A549 (cell line): ENCODE data around the gene PCARE. TPM values are rescaled to one million over a fixed set of nuclear protein-coding genes. Genes with fewer than 3 reads are reported as not detected.

Experiments
- ATAC-seq, 2 experiments: fragments of 200-7000 bp in 1 of 2; fragments of >200 bp in 1 of 2; cut with Nextera tagmentation in 1 of 2; cut with Tn5 transposase in 1 of 2; 3 replicates each; pipeline versions ENCODE4 v1.8.0 to v1.9.1; 2018 to 2020; ENCODE audit warnings: mild to moderate bottlenecking in 1 of 2, moderate library complexity in 1 of 2
- CTCF ChIA-PET: fragments of 300-600 bp; sonication (Branson Sonifier 250); formaldehyde crosslinking; extraction: SDS; loops from one replicate; lab custom pipeline; 2021; ENCODE audit warnings: antibody characterized with exemption, inconsistent platforms; lab: Yijun Ruan, JAX
- POLR2A ChIA-PET: fragments of 350-600 bp; formaldehyde crosslinking; extraction: SDS; loops from one replicate; lab custom pipeline; 2021; ENCODE audit warnings: antibody characterized with exemption, inconsistent platforms; lab: Yijun Ruan, JAX
- DNase-seq, 2 experiments: peaks; one replicate each; pipeline versions ENCODE4 v3.0.0 to v3.0.0-alpha.2; 2011 to 2016; ENCODE audit warnings: low read depth in 1 of 2, low spot score in 1 of 2
- FAIRE-seq: peaks from 2 replicates; lab custom pipeline; 2011; peaks lifted over from hg19 to GRCh38; lab: Jason Lieb, UNC
- H3K27ac ChIP-seq, 2 experiments: fragments of >200 bp; sonication (Bioruptor Twin); formaldehyde crosslinking; 3 replicates each; pipeline ENCODE4 v1.5.1; 2016 to 2017
- H3K4me1 ChIP-seq: fragments of >200 bp; sonication (Bioruptor Twin); formaldehyde crosslinking; 3 replicates; pipeline ENCODE4 v1.6.1; 2016
- H3K4me2 ChIP-seq: fragments of >200 bp; sonication (Bioruptor Twin); formaldehyde crosslinking; 3 replicates; pipeline ENCODE4 v1.6.1; 2016
- H3K4me3 ChIP-seq: fragments of >200 bp; sonication (Bioruptor Twin); formaldehyde crosslinking; 3 replicates; pipeline ENCODE4 v1.5.1; 2016
- H3K9me3 ChIP-seq: fragments of >200 bp; sonication (Bioruptor Twin); formaldehyde crosslinking; 3 replicates; pipeline ENCODE4 v1.6.1; 2016
- ATOH8 ChIP-seq: fragments of 250-450 bp; sonication (Bioruptor Pico); IDR thresholded peaks from 2 replicates; pipeline ENCODE4 v1.5.0; 2020; ENCODE audit warnings: low read depth, mild to moderate bottlenecking, moderate library complexity
- BCL3 ChIP-seq: fragments of >200 bp; sonication (Bioruptor Twin); formaldehyde crosslinking; IDR thresholded peaks from 3 replicates; pipeline ENCODE4 v1.6.1; 2016
- CBX2 ChIP-seq: fragments of 200-600 bp; sonication (generic); IDR thresholded peaks from 2 replicates; pipeline ENCODE4 v1.6.1; 2016; ENCODE audit warnings: low read depth, mild to moderate bottlenecking, borderline replicate concordance
- CBX8 ChIP-seq: fragments of 200-600 bp; sonication (generic); IDR thresholded peaks from 2 replicates; pipeline ENCODE4 v1.6.1; 2016
- CEBPB ChIP-seq, 2 experiments: fragments of >200 bp in 1 of 2; sonication (Bioruptor Twin) in 1 of 2; formaldehyde crosslinking in 1 of 2; IDR thresholded peaks; 2 replicates each; pipeline ENCODE4 v1.6.1; 2012 to 2016
- E2F6 ChIP-seq: IDR thresholded peaks from 2 replicates; pipeline ENCODE4 v1.6.1; 2012; ENCODE audit warnings: low read depth, borderline replicate concordance
- FOSB ChIP-seq: fragments of 250-450 bp; sonication (Bioruptor Pico); IDR thresholded peaks from 2 replicates; pipeline ENCODE4 v1.5.0; 2020; ENCODE audit warnings: mild to moderate bottlenecking, moderate library complexity
- FOXS1 ChIP-seq: fragments of 250-450 bp; sonication (Bioruptor Pico); IDR thresholded peaks from 2 replicates; pipeline ENCODE4 v1.5.0; 2020; ENCODE audit warnings: mild to moderate bottlenecking, moderate library complexity
- GATA3 ChIP-seq: IDR thresholded peaks from 2 replicates; pipeline ENCODE4 v1.6.1; 2012; ENCODE audit warnings: borderline replicate concordance
- HDAC2 ChIP-seq: fragments of 200-600 bp; sonication (generic); IDR thresholded peaks from 2 replicates; pipeline ENCODE4 v1.6.1; 2016
- HES2 ChIP-seq: fragments of >200 bp; sonication (Bioruptor Twin); formaldehyde crosslinking; IDR thresholded peaks from 2 replicates; pipeline ENCODE4 v1.6.1; 2016
- HMGXB4 ChIP-seq: fragments of 250-450 bp; sonication (Bioruptor Pico); IDR thresholded peaks from 2 replicates; pipeline ENCODE4 v1.5.0; 2021; ENCODE audit warnings: mild to moderate bottlenecking, moderate library complexity, borderline replicate concordance
- HOXA7 ChIP-seq: fragments of 250-450 bp; sonication (Bioruptor Pico); IDR thresholded peaks from 2 replicates; pipeline ENCODE4 v1.5.0; 2020; ENCODE audit warnings: mild to moderate bottlenecking, moderate library complexity
- JUNB ChIP-seq: fragments of >200 bp; sonication (Bioruptor Twin); formaldehyde crosslinking; IDR thresholded peaks from 2 replicates; pipeline ENCODE4 v1.6.1; 2016
- KDM1A ChIP-seq: fragments of 200-600 bp; sonication (generic); IDR thresholded peaks from 2 replicates; pipeline ENCODE4 v1.6.1; 2016; ENCODE audit warnings: low read depth, mild to moderate bottlenecking
- MAX ChIP-seq: IDR thresholded peaks from 2 replicates; pipeline ENCODE4 v1.6.1; 2012
- MYC ChIP-seq: IDR thresholded peaks from 2 replicates; pipeline ENCODE4 v1.6.1; 2012; ENCODE audit warnings: mild to moderate bottlenecking, inconsistent platforms, low read length, improper control_type of control experiment, borderline replicate concordance
- PHF8 ChIP-seq: fragments of 200-600 bp; sonication (generic); IDR thresholded peaks from 2 replicates; pipeline ENCODE4 v1.6.1; 2016; ENCODE audit warnings: low read depth, mild to moderate bottlenecking, antibody characterized with exemption, moderate library complexity, borderline replicate concordance
- POLR2A ChIP-seq: IDR thresholded peaks from 2 replicates; pipeline ENCODE4 v1.6.1; 2012; ENCODE audit warnings: mild to moderate bottlenecking, low read length
- RAD21 ChIP-seq, 2 experiments: fragments of >200 bp in 1 of 2; sonication (Bioruptor Twin) in 1 of 2; formaldehyde crosslinking in 1 of 2; IDR thresholded peaks in 1 of 2; conservative IDR thresholded peaks in 1 of 2; 2 replicates in 1 of 2; 3 replicates in 1 of 2; pipeline ENCODE4 v1.6.1; 2012 to 2018; ENCODE audit warnings: inconsistent platforms in 1 of 2
- RARB ChIP-seq: fragments of 250-450 bp; sonication (Bioruptor Pico); IDR thresholded peaks from 2 replicates; pipeline ENCODE4 v1.8.0; 2021; ENCODE audit warnings: mild to moderate bottlenecking, moderate library complexity
- RNF2 ChIP-seq: fragments of 200-600 bp; sonication (generic); IDR thresholded peaks from 2 replicates; pipeline ENCODE4 v1.6.1; 2016; ENCODE audit warnings: low read depth, mild to moderate bottlenecking, antibody characterized with exemption, moderate library complexity, borderline replicate concordance
- SMC3 ChIP-seq: fragments of >200 bp; sonication (Bioruptor Twin); formaldehyde crosslinking; IDR thresholded peaks from 3 replicates; pipeline ENCODE4 v1.6.1; 2018; ENCODE audit warnings: inconsistent platforms
- TP53 ChIP-seq: fragments of 250-450 bp; sonication (Bioruptor Pico); IDR thresholded peaks from 2 replicates; pipeline ENCODE4 v1.5.0; 2021; ENCODE audit warnings: mild to moderate bottlenecking, moderate library complexity
- ZC3H11A ChIP-seq: fragments of 450-650 bp; IDR thresholded peaks from 2 replicates; pipeline ENCODE4 v1.6.1; 2014; ENCODE audit warnings: antibody characterized with exemption, mild to moderate bottlenecking
- ZFP36 ChIP-seq: fragments of 450-650 bp; IDR thresholded peaks from 2 replicates; pipeline ENCODE4 v1.6.1; 2014; ENCODE audit warnings: borderline replicate concordance; ENCODE audit not compliant: partially characterized antibody
- ZNF302 ChIP-seq: fragments of 250-450 bp; sonication (Bioruptor Pico); IDR thresholded peaks from 2 replicates; pipeline ENCODE4 v1.9.0; 2021; ENCODE audit warnings: inconsistent platforms, mild to moderate bottlenecking, moderate library complexity
- ZSCAN20 ChIP-seq: fragments of 250-450 bp; sonication (Bioruptor Pico); IDR thresholded peaks from 2 replicates; pipeline ENCODE4 v1.8.0; 2022; ENCODE audit warnings: mild to moderate bottlenecking, moderate library complexity
- WGBS: methylation state at CpG from one replicate; pipeline ENCODE4 v1.1.6; 2017; ENCODE audit errors: missing lambda C conversion rate; 5-methylcytosine and 5-hydroxymethylcytosine counted together
- polyA plus RNA-seq, 4 experiments: library from polyadenylated mRNA; depleted of rRNA in 3 of 4; stranded (reverse); fragments of >200 nt; fragmentation: RNase III in 1 of 4; extraction: RNeasy Plus Mini Kit Qiagen cat#74134 plus additional on column Dnase treatment in 1 of 4; gene quantifications; 2 replicates in 3 of 4; 3 replicates in 1 of 4; pipeline ENCODE4 v1.2.3, GENCODE V29; 2011 to 2017

PCARE gene
- polyA plus RNA-seq, 2 of the 4 experiments (the other 2 are of a cell fraction), result not detected

- POLR2A ChIA-PET, result no interaction called here
- ATAC-seq (peak in 1 of 2 experiments; percentile 56; a peak in 3 of 6 replicates), DNase-seq (peak in 1 of 2 experiments; percentile 34), FAIRE-seq (no peak)
- H3K9me3 ChIP-seq, result no peaks in the 10 kb centered on the region
- peak overlapping the region; percentile 34 to 78; a peak in 5 of 6 replicates for H3K27ac ChIP-seq
- 90% methylated on average over 6 of the region's 6 CpGs for WGBS
- H3K4me2 ChIP-seq, result peak overlapping the region; percentile 60
- CTCF ChIA-PET, result interaction anchor here (0.5 to 1.5 kb wide), 3 partner anchors 19 to 383 kb away, joined by 3 to 4 read pairs (median 3); no protein-coding TSS in a partner anchor
- no peak for TF ChIP-seq MYC
- no peak for TF ChIP-seq HMGXB4 (CRISPR knock-in tag)
- TF ChIP-seq ZFP36, result no peak
- no peak for TF ChIP-seq FOSB (CRISPR knock-in tag)
- TF ChIP-seq SMC3, result no peak
- no peak for TF ChIP-seq ZC3H11A
- TF ChIP-seq JUNB, result no peak
- TF ChIP-seq GATA3, result no peak
- TF ChIP-seq KDM1A, result no peak
- TF ChIP-seq BCL3, result no peak
- no peak for TF ChIP-seq ATOH8 (CRISPR knock-in tag)
- TF ChIP-seq CEBPB (IDR thresholded peaks at IDR 0.05), result no peak
- TF ChIP-seq POLR2A, result no peak
- no peak for TF ChIP-seq TP53 (CRISPR knock-in tag)
- no peak for TF ChIP-seq MAX
- TF ChIP-seq FOXS1 (CRISPR knock-in tag), result no peak
- TF ChIP-seq RARB (CRISPR knock-in tag), result no peak
- no peak overlapping the region for H3K4me3 ChIP-seq
- H3K4me1 ChIP-seq, result peaks cover 18% of the 10 kb centered on the region
Measured at GRCh38 chr2:29033656-29034055, 40.7 kb downstream of the PCARE start.

- TF ChIP-seq GATA3, result peak; percentile 27; the same call in 1 of the 2 replicates
- no peak for TF ChIP-seq RNF2
- ATAC-seq (peak; percentile 70 to 92), DNase-seq (peak; percentile 66 to 84), FAIRE-seq (peak; percentile 70)
- Histone ChIP-seq H3K27ac (peak overlapping the region; percentile 34 to 78), H3K9me3 (no peaks in the 10 kb centered on the region), H3K4me3 (no peak overlapping the region), H3K4me2 (peak overlapping the region; percentile 60), H3K4me1 (peaks cover 18% of the 10 kb centered on the region)
- POLR2A ChIA-PET, result no interaction called here
- CTCF ChIA-PET, result interaction anchor here (1.2 to 1.5 kb wide), 3 partner anchors 15 to 22 kb away, joined by 3 to 4 read pairs (median 3); no protein-coding TSS in a partner anchor
- WGBS, result 11% methylated on average over 2 of the region's 2 CpGs
Measured at GRCh38 chr2:29033172-29033571, 41.2 kb downstream of the PCARE start.

GRCh38 chr2:29032189-29032588 is 42.1 kb downstream of the PCARE start:
- Histone ChIP-seq H3K4me2 (no peak overlapping the region), H3K27ac (peak overlapping the region in 1 of 2 experiments; percentile 19; a peak in 2 of 6 replicates), H3K4me3 (no peak overlapping the region), H3K4me1 (peaks cover 18% of the 10 kb centered on the region), H3K9me3 (no peaks in the 10 kb centered on the region)
- POLR2A ChIA-PET, result no interaction called here
- 94% methylated on average over 5 of the region's 5 CpGs for WGBS
- FAIRE-seq (no peak), DNase-seq (no peak), ATAC-seq (no peak)
- CTCF ChIA-PET, result interaction anchor here (1.0 to 1.4 kb wide), 3 partner anchors 14 to 176 kb away, joined by 3 read pairs; no protein-coding TSS in a partner anchor
- TF ChIP-seq RNF2 (no peak), CBX8 (no peak), RAD21 (conservative IDR thresholded peaks at IDR 0.05 in 1 of 2, IDR thresholded peaks at IDR 0.05 in 1 of 2) (no peak), BCL3 (no peak), ATOH8 (CRISPR knock-in tag) (no peak), ZNF302 (CRISPR knock-in tag) (no peak), E2F6 (no peak), CBX2 (no peak), ZSCAN20 (CRISPR knock-in tag) (no peak), TP53 (CRISPR knock-in tag) (no peak), HOXA7 (CRISPR knock-in tag) (no peak), HES2 (no peak), PHF8 (no peak), HDAC2 (no peak)
